Stimulated activated CD8-positive, alpha-beta memory T cell treated with anti-CD3 and anti-CD28 coated beads, Interleukin-12 subunit alpha, Interleukin-12 subunit beta, amount 100 ng/mL, for 4 hours (primary cell): ENCODE data around the gene HIVEP3.

ENCODE experiments used
- DNase-seq: peaks from one replicate; pipeline ENCODE4 v3.0.0-alpha.2; 2020; ENCODE audit warnings: low read depth

HIVEP3 gene

DNA sequence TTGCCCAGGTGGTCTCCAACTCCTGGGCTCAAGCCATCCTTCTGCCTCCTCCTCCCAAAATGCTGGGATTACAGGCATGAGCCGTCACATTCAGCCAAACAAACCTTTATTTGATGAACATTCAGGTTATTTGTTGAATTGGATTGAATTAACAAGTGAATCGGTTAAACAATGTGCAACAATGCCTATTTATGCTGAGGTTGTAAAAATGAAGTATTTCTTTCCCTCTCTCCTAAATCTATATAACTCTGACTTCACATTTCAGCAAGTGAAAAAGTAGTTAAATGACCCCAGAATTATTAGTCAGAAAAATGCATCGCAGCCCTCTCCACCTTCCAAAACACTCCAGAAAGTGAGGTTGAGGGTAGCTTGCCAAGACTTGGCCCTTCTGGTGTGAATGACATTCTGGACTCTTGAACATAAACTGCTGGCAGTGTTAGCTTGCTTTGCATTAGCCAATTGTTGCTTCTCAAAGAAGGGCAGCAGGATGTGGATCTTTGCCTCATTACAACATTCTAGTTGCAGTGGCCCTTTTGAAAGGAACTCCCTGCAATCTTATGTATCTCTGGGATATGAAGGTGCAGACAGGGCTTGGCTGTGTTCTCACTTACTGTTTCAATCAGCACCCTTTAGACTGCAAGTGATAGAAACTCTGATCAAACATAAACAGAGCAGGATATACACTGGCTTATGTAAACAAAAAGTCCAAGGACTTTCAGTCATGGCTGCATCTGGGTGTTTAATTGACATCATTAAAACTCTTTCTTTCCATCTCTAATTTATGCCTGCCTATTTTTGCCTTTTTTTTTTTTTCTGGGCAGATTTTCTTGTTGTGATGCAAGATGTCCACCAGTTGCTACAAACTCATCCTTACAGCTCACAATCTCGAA lies 456.7 kb downstream of the HIVEP3 start:
- DNase-seq = no peak

DNA sequence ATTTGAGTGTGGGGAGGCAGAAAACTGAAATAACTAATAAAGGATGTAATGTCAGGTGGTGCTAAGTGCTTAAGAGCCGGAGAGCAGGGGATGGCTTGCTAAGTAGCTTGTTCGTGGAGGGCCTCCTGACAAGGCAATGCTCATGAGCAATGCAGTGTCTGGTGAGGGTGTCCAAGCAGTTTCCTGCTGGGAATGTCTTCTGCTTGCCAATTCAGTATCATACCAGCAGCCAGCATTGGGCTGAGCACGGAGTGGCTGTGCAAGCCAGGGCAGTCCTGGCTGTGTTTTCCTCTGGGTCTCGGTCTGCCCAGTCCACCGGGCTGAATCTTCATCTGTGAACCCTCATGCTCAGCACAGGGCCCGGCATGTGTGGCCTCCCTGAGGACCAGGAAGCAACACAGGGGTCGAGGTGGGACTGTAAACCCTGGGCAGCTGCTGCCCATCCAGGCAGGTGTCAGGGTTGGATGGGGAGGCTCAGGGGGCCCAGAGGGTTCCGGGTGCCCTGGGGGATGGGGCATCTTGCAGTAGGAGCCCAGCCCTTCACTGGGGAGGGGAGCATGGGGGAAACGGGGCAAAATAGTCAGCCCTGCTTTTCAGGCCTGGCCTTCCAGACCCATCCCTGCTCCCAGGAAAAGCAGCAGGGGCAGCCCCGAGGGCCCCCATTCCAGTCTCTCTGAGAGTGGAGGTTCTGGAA lies 461.7 kb downstream of the HIVEP3 start:
- DNase-seq = no peak
